H1 (cell line): ENCODE measurements around the gene MTURN. TPM values are rescaled to one million over a fixed set of nuclear protein-coding genes. Genes with fewer than 3 reads are reported as not detected.

Source experiments
- CTCF ChIA-PET: fragments of 300-600 bp; sonication (Branson Sonifier 250); formaldehyde crosslinking; loops from one replicate; lab custom pipeline; 2021; ENCODE audit not compliant: partially characterized antibody; lab: Charles Lee
- POLR2A ChIA-PET: fragments of 300-600 bp; sonication (Branson Sonifier 250); formaldehyde crosslinking; loops from one replicate; lab custom pipeline; 2021; ENCODE audit warnings: inconsistent platforms; ENCODE audit not compliant: partially characterized antibody; lab: Charles Lee
- DNase-seq, 2 experiments: peaks; one replicate each; pipeline versions ENCODE4 v3.0.0 to v3.0.0-alpha.2; 2010 to 2022; ENCODE audit warnings: low spot score in 2 of 2, low read depth in 1 of 2, mixed read lengths in 1 of 2
- FAIRE-seq: peaks from 2 replicates; lab custom pipeline; 2011; peaks lifted over from hg19 to GRCh38; lab: Jason Lieb, UNC
- H2AFZ ChIP-seq: 2 replicates; pipeline ENCODE4 v1.8.1; 2012; ENCODE audit warnings: low read length, inconsistent platforms
- H2AK5ac ChIP-seq: 2 replicates; pipeline ENCODE4 v1.6.1; 2013; ENCODE audit warnings: low read depth, low read length
- H2BK120ac ChIP-seq: replicated peaks from 2 replicates; pipeline ENCODE3; 2013; ENCODE audit warnings: low read depth, low read length, inconsistent platforms
- H2BK12ac ChIP-seq: 2 replicates; pipeline ENCODE4 v1.6.1; 2013; ENCODE audit warnings: low read depth, low read length
- H2BK15ac ChIP-seq: 2 replicates; pipeline ENCODE4 v1.6.1; 2013; ENCODE audit warnings: low read length
- H2BK20ac ChIP-seq: 2 replicates; pipeline ENCODE4 v1.6.1; 2013; ENCODE audit warnings: low read length
- H2BK5ac ChIP-seq: 2 replicates; pipeline ENCODE4 v1.6.1; 2013; ENCODE audit warnings: low read depth, low read length
- H3K14ac ChIP-seq: 2 replicates; pipeline ENCODE4 v1.6.1; 2013; ENCODE audit warnings: inconsistent platforms; ENCODE audit not compliant: insufficient read length
- H3K18ac ChIP-seq: 2 replicates; pipeline ENCODE4 v1.6.1; 2013; ENCODE audit warnings: low read length; ENCODE audit errors: extremely low read depth
- H3K23ac ChIP-seq: 2 replicates; pipeline ENCODE4 v1.6.1; 2013; ENCODE audit warnings: inconsistent platforms; ENCODE audit not compliant: insufficient read length
- H3K23me2 ChIP-seq: 2 replicates; pipeline ENCODE4 v1.6.1; 2013; ENCODE audit warnings: low read depth, low read length
- H3K27ac ChIP-seq: 2 replicates; pipeline ENCODE4 v1.6.1; 2011; ENCODE audit warnings: low read depth, low read length, inconsistent platforms
- H3K27me3 ChIP-seq, 4 experiments: replicated peaks in 1 of 4; 1 replicate in 1 of 4; 2 replicates in 3 of 4; pipeline versions ENCODE4 v1.6.1 to v1.8.1; 2011 to 2013; ENCODE audit warnings: low read length in 3 of 4, mild to moderate bottlenecking in 3 of 4, inconsistent platforms in 2 of 4, mixed read lengths in 2 of 4, moderate library complexity in 1 of 4; ENCODE audit not compliant: control insufficient read depth in 3 of 4, insufficient read depth in 3 of 4; ENCODE audit errors: extremely low read depth in 1 of 4
- H3K36me3 ChIP-seq, 4 experiments: 2 replicates each; pipeline versions ENCODE4 v1.6.1 to v1.8.1; 2011 to 2013; ENCODE audit warnings: mild to moderate bottlenecking in 4 of 4, low read length in 3 of 4, moderate library complexity in 2 of 4, control low read depth in 1 of 4, inconsistent platforms in 1 of 4; ENCODE audit not compliant: insufficient read depth in 4 of 4, control insufficient read depth in 2 of 4
- H3K4ac ChIP-seq: replicated peaks from 2 replicates; pipeline ENCODE3; 2013; ENCODE audit warnings: low read length, low read depth, mixed read lengths, inconsistent platforms; ENCODE audit not compliant: insufficient read length
- H3K4me1 ChIP-seq, 4 experiments: replicated peaks in 1 of 4; 1 replicate in 1 of 4; 2 replicates in 3 of 4; pipeline versions ENCODE4 v1.6.1 to v1.8.1; 2011 to 2013; ENCODE audit warnings: low read length in 3 of 4, inconsistent platforms in 2 of 4, mixed read lengths in 1 of 4; ENCODE audit not compliant: insufficient read depth in 4 of 4, control insufficient read depth in 3 of 4
- H3K4me2 ChIP-seq, 2 experiments: 2 replicates each; pipeline versions ENCODE4 v1.6.1 to v1.8.1; 2011 to 2013; ENCODE audit warnings: low read depth in 2 of 2, low read length in 2 of 2, control low read depth in 1 of 2, inconsistent platforms in 1 of 2, mild to moderate bottlenecking in 1 of 2; ENCODE audit not compliant: insufficient read depth in 1 of 2
- H3K4me3 ChIP-seq, 4 experiments: fragments of 200-600, 300-600 bp in 1 of 4; sonication (generic), shearing (Covaris generic), sonication (Bioruptor Twin) in 1 of 4; 2 replicates each; pipeline versions ENCODE4 v1.5.1 to v1.8.1; 2011 to 2016; ENCODE audit warnings: low read length in 4 of 4, low read depth in 3 of 4, control low read depth in 2 of 4, inconsistent platforms in 2 of 4, mild to moderate bottlenecking in 2 of 4, mixed read lengths in 1 of 4, moderate library complexity in 1 of 4; ENCODE audit not compliant: insufficient read depth in 2 of 4; ENCODE audit errors: extremely low read depth in 1 of 4
- H3K56ac ChIP-seq: replicated peaks from 2 replicates; pipeline ENCODE3; 2013; ENCODE audit warnings: low read depth, mild to moderate bottlenecking, mixed read lengths, low read length, inconsistent platforms; ENCODE audit not compliant: insufficient read length
- H3K79me1 ChIP-seq: 2 replicates; pipeline ENCODE4 v1.6.1; 2013; ENCODE audit warnings: low read depth, low read length, control low read depth
- H3K79me2 ChIP-seq, 2 experiments: 2 replicates each; pipeline versions ENCODE4 v1.6.1 to v1.8.1; 2012 to 2013; ENCODE audit warnings: low read length in 2 of 2, mild to moderate bottlenecking in 2 of 2, inconsistent platforms in 1 of 2; ENCODE audit not compliant: insufficient read depth in 2 of 2, control insufficient read depth in 1 of 2
- H3K9ac ChIP-seq, 4 experiments: replicated peaks in 1 of 4; 1 replicate in 1 of 4; 2 replicates in 3 of 4; pipeline versions ENCODE4 v1.6.1 to v1.8.1; 2011 to 2013; ENCODE audit warnings: low read depth in 3 of 4, low read length in 3 of 4, control low read depth in 2 of 4, mild to moderate bottlenecking in 2 of 4, moderate library complexity in 2 of 4, inconsistent platforms in 1 of 4; ENCODE audit errors: extremely low read depth in 1 of 4
- H3K9me3 ChIP-seq, 2 experiments: 2 replicates each; pipeline versions ENCODE4 v1.6.1 to v1.8.1; 2012 to 2013; ENCODE audit warnings: mild to moderate bottlenecking in 2 of 2, moderate library complexity in 2 of 2, control low read depth in 1 of 2, inconsistent platforms in 1 of 2, low read depth in 1 of 2, low read length in 1 of 2, mixed read lengths in 1 of 2; ENCODE audit not compliant: insufficient read depth in 2 of 2
- H4K20me1 ChIP-seq, 2 experiments: replicated peaks in 1 of 2; 2 replicates each; pipeline versions ENCODE3 to v1.8.1; 2011 to 2013; ENCODE audit warnings: inconsistent platforms in 2 of 2, low read length in 2 of 2, mild to moderate bottlenecking in 1 of 2; ENCODE audit not compliant: insufficient read depth in 2 of 2, control insufficient read depth in 1 of 2
- H4K5ac ChIP-seq: 2 replicates; pipeline ENCODE4 v1.6.1; 2013; ENCODE audit warnings: low read length, low read depth, mixed read lengths, inconsistent platforms; ENCODE audit not compliant: insufficient read length
- H4K8ac ChIP-seq: 2 replicates; pipeline ENCODE4 v1.8.0; 2013; ENCODE audit warnings: mild to moderate bottlenecking, moderate library complexity, low read length, inconsistent platforms; ENCODE audit not compliant: insufficient read depth; ENCODE audit errors: extremely low read depth
- H4K91ac ChIP-seq: replicated peaks from 2 replicates; pipeline ENCODE3; 2013; ENCODE audit warnings: low read length, mixed read lengths, inconsistent platforms; ENCODE audit not compliant: insufficient read length
- HDAC6 ChIP-seq: IDR thresholded peaks from one replicate; pipeline ENCODE4 v1.7.1; 2012; ENCODE audit warnings: low read depth, mild to moderate bottlenecking, inconsistent platforms, low read length, moderate library complexity
- NANOG ChIP-seq: IDR thresholded peaks from 2 replicates; pipeline ENCODE4 v1.6.1; 2011; ENCODE audit warnings: low read length, low read depth, mild to moderate bottlenecking, inconsistent platforms; ENCODE audit not compliant: insufficient read depth, poor library complexity, severe bottlenecking
- SRF ChIP-seq: IDR thresholded peaks from 2 replicates; pipeline ENCODE4 v1.6.1; 2011; ENCODE audit warnings: mild to moderate bottlenecking, low read depth, low read length, moderate library complexity
- WGBS, 2 experiments: shearing (Covaris generic) in 1 of 2; methylation state at CpG; one replicate each; pipeline versions ENCODE4 v1.1.6 to v1.1.7; 2013 to 2015; ENCODE audit warnings: low lambda C conversion rate in 2 of 2, mixed read lengths in 2 of 2, inconsistent platforms in 1 of 2, low coverage in 1 of 2, missing lambda C conversion rate in 1 of 2; ENCODE audit not compliant: insufficient replicate concordance in 2 of 2, insufficient coverage in 1 of 2, insufficient read length in 1 of 2; ENCODE audit errors: extremely low coverage in 1 of 2, missing lambda C conversion rate in 1 of 2; 5-methylcytosine and 5-hydroxymethylcytosine counted together
- polyA plus RNA-seq, 7 experiments: library from polyadenylated mRNA; depleted of rRNA in 3 of 7; stranded (reverse) in 5 of 7; unstranded in 2 of 7; fragments of >200 nt in 5 of 7; fragments of 200-250 nt in 2 of 7; gene quantifications; 1 replicate in 5 of 7; 2 replicates in 1 of 7; 4 replicates in 1 of 7; pipeline versions ENCODE4 v1.2.1 to v1.2.3, GENCODE V29; 2011 to 2013; ENCODE audit warnings: missing spikeins in 2 of 7, mixed read lengths in 2 of 7
- total RNA-seq: library from RNA; stranded (reverse); fragmentation: NEBNext Ultra II Directional; extraction: Animal tissue kit (Norgen Biotek cat#: 25700); gene quantifications from 2 replicates; pipeline ENCODE4 v1.2.1, GENCODE V29; 2021

MTURN gene
- total and polyA plus RNA-seq, 2 of the 8 experiments (the other 6 are each of a cell fraction or from before 2014, with no cell fraction given) = 2.6 to 5.8 TPM

DNA sequence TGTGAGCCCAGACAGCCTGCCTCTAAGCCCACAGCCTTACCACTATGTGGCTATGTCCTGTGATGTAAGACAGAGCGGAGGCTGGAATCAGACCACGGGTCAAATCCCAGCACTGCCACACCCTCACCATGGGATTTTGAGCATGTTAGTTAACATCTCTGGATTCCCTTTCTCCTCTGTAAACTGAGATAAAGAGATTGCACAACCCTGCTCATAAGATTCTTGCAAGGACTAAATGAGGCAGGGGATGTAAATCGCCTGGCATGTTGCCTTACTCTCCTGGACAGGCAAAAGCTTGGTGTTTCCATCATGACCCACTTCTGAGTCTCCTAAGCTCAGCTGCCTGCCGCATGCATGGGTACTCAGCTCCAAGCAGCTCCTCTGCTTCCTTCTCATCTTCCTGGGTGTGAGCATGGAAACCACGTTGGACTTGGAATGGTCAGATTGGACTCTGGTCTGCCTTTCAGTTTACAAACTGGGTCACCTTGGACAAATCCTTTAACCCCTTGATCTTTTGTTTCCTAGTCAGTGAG, 41.3 kb upstream of the MTURN start:
- Histone ChIP-seq H3K4me2 (no peak overlapping the region), H3K27ac (no peak overlapping the region), H4K8ac (no peak overlapping the region), H3K27me3 (no peaks in the 10 kb centered on the region), H2AK5ac (no peak overlapping the region; the same call in 1 of the 2 replicates), H3K4ac (no peak overlapping the region), H2BK5ac (no peak overlapping the region), H3K36me3 (peaks cover 0 to 2% (median 0%) of the 10 kb centered on the region in 4 experiments; a peak in 2 of 8 replicates), H3K23ac (no peak overlapping the region), H3K79me2 (no peaks in the 10 kb centered on the region), H2BK15ac (no peak overlapping the region), H3K18ac (no peak overlapping the region), H4K5ac (no peak overlapping the region), H4K20me1 (no peaks in the 10 kb centered on the region), H3K9me3 (peaks cover 4 to 5% of the 10 kb centered on the region in 2 experiments), H3K14ac (no peak overlapping the region), H4K91ac (no peak overlapping the region), H3K79me1 (no peaks in the 10 kb centered on the region; the same call in 1 of the 2 replicates)
- DNase-seq (no peak), FAIRE-seq (no peak)
- POLR2A ChIA-PET = interaction anchor here (0.6 kb wide), 1 partner anchor 504 kb away, joined by 3 read pairs; no protein-coding TSS in a partner anchor
- TF ChIP-seq HDAC6 = no peak
- TF ChIP-seq NANOG = no peak
- no peak for TF ChIP-seq SRF
- TF ChIP-seq, all 59 proteins: peak for 0
- Histone ChIP-seq H2BK120ac (no peak overlapping the region), H2BK12ac (no peak overlapping the region), H3K9ac (no peak overlapping the region), H3K4me3 (no peak overlapping the region), H3K56ac (no peak overlapping the region), H3K4me1 (peaks cover 0 to 3% (median 0%) of the 10 kb centered on the region in 4 experiments; a peak in 1 of 7 replicates), H3K23me2 (no peaks in the 10 kb centered on the region), H2BK20ac (no peak overlapping the region), H2AFZ (no peak overlapping the region)
- CTCF ChIA-PET = interaction anchor here (0.6 to 1.3 kb wide), 3 partner anchors 32 to 133 kb away, joined by 3 to 5 read pairs (median 4); no protein-coding TSS in a partner anchor
- WGBS, 2 experiments = 85% methylated on average over 5 of the region's 5 CpGs; no CpG with 5 or more reads in 1 of the 2 experiments
